Astrocyte of the spinal cord (primary cell): ENCODE measurements around the gene CCDC8.

Experiments used
- DNase-seq: peaks from one replicate; pipeline ENCODE4 v3.0.0; 2011; ENCODE audit warnings: low read depth, low spot score
- H3K4me3 ChIP-seq: 2 replicates; pipeline ENCODE4 v1.5.1; 2011; ENCODE audit warnings: low read depth, mild to moderate bottlenecking, low read length, moderate library complexity
- CTCF ChIP-seq: IDR thresholded peaks from 2 replicates; pipeline ENCODE4 v1.5.1; 2012; ENCODE audit warnings: low read depth, mild to moderate bottlenecking, low read length, inconsistent platforms
- in situ Hi-C: cut with HindIII; loops from 2 replicates; pipeline ENCODE4 v1.10.0; 2017; ENCODE audit warnings: low sequenced_read_pairs

Gene CCDC8

DNA sequence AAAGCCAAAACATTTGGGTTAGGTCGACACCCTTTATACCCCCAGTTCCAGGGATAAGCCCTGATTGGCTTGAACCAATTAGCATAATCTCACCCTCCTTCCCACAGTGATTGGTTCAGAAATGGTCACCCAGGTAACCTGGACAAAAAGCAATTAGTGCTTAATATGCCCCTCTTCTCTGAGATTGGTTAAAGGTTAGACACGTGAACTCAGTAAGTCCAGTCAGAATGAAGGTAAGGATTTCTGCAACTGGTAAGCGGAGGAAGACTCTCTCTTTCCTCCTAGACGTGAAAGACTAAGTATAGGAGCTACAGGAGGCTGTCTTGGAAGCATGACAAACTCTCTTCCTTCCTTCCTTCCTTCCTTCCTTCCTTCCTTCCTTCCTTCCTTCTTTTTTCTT lies 16.6 kb upstream of the CCDC8 start:
- in situ Hi-C loops, result no loop called here
- TF ChIP-seq CTCF, result no peak
- DNase-seq, result no peak
- no peak overlapping the region for H3K4me3 ChIP-seq

DNA sequence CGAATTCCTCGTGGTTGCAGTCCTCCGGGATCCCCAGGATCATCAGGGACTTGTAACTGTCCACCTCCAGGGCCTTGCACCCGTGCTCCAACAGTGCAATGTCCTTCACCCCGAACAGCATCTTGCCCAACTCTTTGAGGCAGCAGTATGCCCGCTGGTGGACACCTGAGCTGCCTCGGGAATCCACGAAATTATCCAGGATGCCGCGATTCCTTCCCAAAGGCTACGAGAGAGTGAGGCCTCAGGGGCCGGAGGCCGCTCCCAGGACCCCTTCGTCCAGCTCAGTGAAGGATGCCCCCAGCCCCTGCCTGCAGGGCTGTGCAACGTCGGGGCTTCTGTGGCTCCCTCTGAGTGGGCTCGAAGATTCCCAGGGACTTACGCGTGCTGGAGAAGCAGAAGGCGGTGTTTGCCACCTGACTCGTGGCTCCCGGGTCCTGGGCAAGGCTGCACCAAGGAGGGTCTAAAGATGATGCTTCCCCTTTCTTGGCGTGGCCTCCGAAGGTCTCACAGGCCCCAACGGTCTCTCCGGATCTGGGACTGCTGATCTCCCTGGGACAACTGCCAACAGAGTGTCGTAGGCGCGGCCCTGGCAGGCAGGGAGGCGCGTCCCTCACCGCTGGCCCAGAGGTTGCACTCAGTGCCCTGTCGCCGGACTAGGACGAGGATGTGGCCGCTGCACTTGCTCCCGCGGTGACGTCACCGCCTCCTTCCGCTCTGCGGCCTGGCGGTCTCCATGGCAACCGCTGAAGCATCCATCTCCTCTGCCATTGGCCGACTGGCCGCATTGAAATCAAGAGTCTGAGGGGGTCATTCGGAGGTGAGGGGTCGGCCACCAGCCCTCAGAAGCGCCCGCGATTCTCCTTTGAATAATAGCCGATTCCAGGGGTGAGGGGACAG lies 15.1 kb upstream of the CCDC8 start, which contains the start of gene PNMA8C:
PNMA8C (minus strand) TSS at position 698 of the 897 bp plus-strand sequence; CDS start at position 121, 577 bp downstream.
- peak; percentile 59 for DNase-seq
- TF ChIP-seq CTCF, result no peak
- peak within 1 kb of the TSS; percentile 22 for H3K4me3 ChIP-seq
- in situ Hi-C loops, result no loop called here

GRCh38 chr19:46427518-46428045 lies 14.2 kb upstream of the CCDC8 start:
- no peak for TF ChIP-seq CTCF
- in situ Hi-C loops, result no loop called here
- no peak for DNase-seq
- no peak overlapping the region for H3K4me3 ChIP-seq

DNA sequence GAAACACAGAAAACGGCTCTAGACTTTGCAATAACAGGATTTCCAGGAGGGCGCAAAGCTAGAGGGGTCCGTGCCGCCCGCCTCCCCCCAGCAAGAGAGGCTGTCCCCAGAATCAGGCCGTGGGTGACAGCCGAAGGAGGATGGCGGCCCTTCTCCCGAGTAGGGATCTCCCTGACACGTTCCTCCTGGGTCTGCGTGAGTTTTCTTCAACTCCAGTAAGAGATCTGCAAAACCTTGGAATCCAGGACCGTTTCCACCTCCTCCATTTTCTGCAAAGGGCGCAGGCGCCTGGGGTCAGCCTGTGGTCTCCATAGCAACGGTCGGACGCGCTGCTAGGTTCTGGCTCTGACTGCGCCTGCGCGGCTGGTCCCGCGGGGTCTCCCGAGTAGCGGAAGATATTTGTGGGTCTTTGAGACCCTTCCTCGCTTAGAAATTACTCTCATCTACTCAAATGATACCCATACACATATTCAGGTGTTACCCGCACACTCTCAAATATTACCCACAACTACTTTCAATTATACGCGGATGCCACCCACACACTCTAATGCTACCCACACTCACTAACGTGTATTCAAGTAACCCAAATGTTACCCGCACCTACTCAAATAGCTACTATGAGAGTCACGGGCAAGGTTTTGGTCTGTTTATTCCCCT lies 13.3 kb upstream of the CCDC8 start:
- peak overlapping the region; percentile 59 for H3K4me3 ChIP-seq
- DNase-seq, result peak; percentile 73
- in situ Hi-C loops, result no loop called here
- no peak for TF ChIP-seq CTCF

- peak; percentile 32 for DNase-seq
- no peak for TF ChIP-seq CTCF
- in situ Hi-C loops, result no loop called here
- H3K4me3 ChIP-seq, result peak overlapping the region; percentile 59
These were observed 12.7 kb upstream of the CCDC8 start for GRCh38 chr19:46426035-46426505.

DNA sequence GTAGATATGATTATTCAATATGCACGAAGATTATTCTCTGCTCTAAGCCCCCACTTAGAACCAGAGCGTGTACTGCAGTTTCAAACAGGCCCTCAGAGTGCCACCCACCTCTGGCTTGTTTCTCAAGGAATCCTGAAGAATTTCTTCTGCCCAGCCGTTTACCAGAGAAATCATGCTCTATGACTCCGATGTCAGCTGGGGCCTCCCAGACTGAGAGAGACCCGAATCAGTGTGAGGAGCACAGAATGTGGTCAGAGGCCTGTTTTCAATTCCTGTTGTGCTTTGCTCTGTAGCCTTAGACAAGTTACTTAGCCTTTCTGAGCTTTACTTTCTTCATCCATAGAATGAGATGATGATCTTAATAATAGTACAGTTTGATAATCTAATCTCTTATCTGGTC lies 9.8 kb upstream of the CCDC8 start:
- DNase-seq, result no peak
- H3K4me3 ChIP-seq, result no peak overlapping the region
- in situ Hi-C loops, result no loop called here
- no peak for TF ChIP-seq CTCF
